Choroid plexus epithelial cell (primary cell): ENCODE measurements around the gene NFASC.
A peak's percentile ranks its signal among the peaks of the same experiment; 100 is the strongest.

ENCODE experiments used
- DNase-seq: peaks from one replicate; pipeline ENCODE4 v3.0.0-alpha.2; 2010; ENCODE audit warnings: low read depth
- H3K4me3 ChIP-seq: 2 replicates; pipeline ENCODE4 v1.5.1; 2011; ENCODE audit warnings: low read depth, mild to moderate bottlenecking, control low read depth, low read length, moderate library complexity
- CTCF ChIP-seq: conservative IDR thresholded peaks from 2 replicates; pipeline ENCODE4 v1.5.1; 2011; ENCODE audit warnings: low read depth, mild to moderate bottlenecking, control low read depth, inconsistent platforms, low read length, moderate library complexity

The NFASC gene

GRCh38 chr1:204882479-204882878 is 11.8 kb downstream of the NFASC start:
- no peak for DNase-seq
- TF ChIP-seq CTCF, result no peak
- no peak overlapping the region for H3K4me3 ChIP-seq

- DNase-seq, result no peak
- no peak overlapping the region for H3K4me3 ChIP-seq
- TF ChIP-seq CTCF, result no peak
Observed at GRCh38 chr1:204883405-204883804, 12.7 kb downstream of the NFASC start.

- no peak for TF ChIP-seq CTCF
- no peak overlapping the region for H3K4me3 ChIP-seq
- no peak for DNase-seq
Observed at GRCh38 chr1:204885288-204885711, 14.6 kb downstream of the NFASC start.

GRCh38 chr1:204885790-204886189 is 15.1 kb downstream of the NFASC start:
- no peak overlapping the region for H3K4me3 ChIP-seq
- no peak for DNase-seq
- TF ChIP-seq CTCF, result no peak

GRCh38 chr1:204887846-204888245 is 17.2 kb downstream of the NFASC start:
- no peak for DNase-seq
- H3K4me3 ChIP-seq, result no peak overlapping the region
- no peak for TF ChIP-seq CTCF

- no peak for DNase-seq
- TF ChIP-seq CTCF, result no peak
- no peak overlapping the region for H3K4me3 ChIP-seq
Observed at GRCh38 chr1:204888294-204888693, 17.6 kb downstream of the NFASC start.

- no peak overlapping the region for H3K4me3 ChIP-seq
- no peak for TF ChIP-seq CTCF
- peak; percentile 14 for DNase-seq
Observed at GRCh38 chr1:204889681-204890383, 19.2 kb downstream of the NFASC start.
